SK-N-SH (cell line): Measurements from ENCODE around the gene PRSS8.

Source experiments
- EP300 ChIP-seq, 2 experiments: IDR thresholded peaks; 2 replicates each; pipeline versions ENCODE4 v1.4.0 to v1.6.1; 2012; ENCODE audit warnings: borderline replicate concordance in 1 of 2, low read depth in 1 of 2, low read length in 1 of 2
- EZH2phosphoT487 ChIP-seq: fragments of 200-600 bp; sonication (generic); IDR thresholded peaks from 2 replicates; pipeline ENCODE4 v1.6.1; 2017; ENCODE audit warnings: low read depth, mixed run types, mild to moderate bottlenecking, antibody characterized with exemption, moderate library complexity, borderline replicate concordance
- NRF1 ChIP-seq: IDR thresholded peaks from 2 replicates; pipeline ENCODE4 v1.6.1; 2012; ENCODE audit warnings: low read depth, mild to moderate bottlenecking, low read length
- RAD21 ChIP-seq: IDR thresholded peaks from 2 replicates; pipeline ENCODE4 v1.6.1; 2012; ENCODE audit warnings: mild to moderate bottlenecking, low read length
- RXRA ChIP-seq: IDR thresholded peaks from 2 replicates; pipeline ENCODE4 v1.4.0; 2012; ENCODE audit warnings: low read depth, mild to moderate bottlenecking, borderline replicate concordance
- SMC3 ChIP-seq: IDR thresholded peaks from 2 replicates; pipeline ENCODE4 v1.6.1; 2012; ENCODE audit warnings: low read depth, low read length, improper control_type of control experiment
- TCF12 ChIP-seq: IDR thresholded peaks from 2 replicates; pipeline ENCODE4 v1.4.0; 2012
- YY1 ChIP-seq: IDR thresholded peaks from 2 replicates; pipeline ENCODE4 v1.4.0; 2012; ENCODE audit warnings: low read depth, mild to moderate bottlenecking
- TF ChIP-seq, protein P1 (sequence below): fragments of 200-600 bp; sonication (generic); IDR thresholded peaks from 2 replicates; pipeline ENCODE4 v1.6.1; 2017; ENCODE audit warnings: antibody characterized with exemption, mild to moderate bottlenecking, moderate library complexity
- TF ChIP-seq, protein P2 (sequence below): IDR thresholded peaks from 2 replicates; pipeline ENCODE4 v1.4.0; 2012; ENCODE audit warnings: low read depth, borderline replicate concordance
- TF ChIP-seq, protein P3 (sequence below): IDR thresholded peaks from 2 replicates; pipeline ENCODE4 v1.6.1; 2012; ENCODE audit warnings: mild to moderate bottlenecking, low read depth, low read length, moderate library complexity
- TF ChIP-seq, protein P4 (sequence below): IDR thresholded peaks from 2 replicates; pipeline ENCODE4 v1.4.0; 2012; ENCODE audit warnings: low read depth, borderline replicate concordance
- TF ChIP-seq, protein P5 (sequence below): IDR thresholded peaks from 2 replicates; pipeline ENCODE4 v1.4.0; 2012; ENCODE audit warnings: low read depth
- TF ChIP-seq, protein P6 (sequence below): fragments of 150-350 bp; IDR thresholded peaks from 2 replicates; pipeline ENCODE4 v1.6.1; 2017; ENCODE audit warnings: antibody characterized with exemption, low read length, low read depth, borderline replicate concordance

DNA sequence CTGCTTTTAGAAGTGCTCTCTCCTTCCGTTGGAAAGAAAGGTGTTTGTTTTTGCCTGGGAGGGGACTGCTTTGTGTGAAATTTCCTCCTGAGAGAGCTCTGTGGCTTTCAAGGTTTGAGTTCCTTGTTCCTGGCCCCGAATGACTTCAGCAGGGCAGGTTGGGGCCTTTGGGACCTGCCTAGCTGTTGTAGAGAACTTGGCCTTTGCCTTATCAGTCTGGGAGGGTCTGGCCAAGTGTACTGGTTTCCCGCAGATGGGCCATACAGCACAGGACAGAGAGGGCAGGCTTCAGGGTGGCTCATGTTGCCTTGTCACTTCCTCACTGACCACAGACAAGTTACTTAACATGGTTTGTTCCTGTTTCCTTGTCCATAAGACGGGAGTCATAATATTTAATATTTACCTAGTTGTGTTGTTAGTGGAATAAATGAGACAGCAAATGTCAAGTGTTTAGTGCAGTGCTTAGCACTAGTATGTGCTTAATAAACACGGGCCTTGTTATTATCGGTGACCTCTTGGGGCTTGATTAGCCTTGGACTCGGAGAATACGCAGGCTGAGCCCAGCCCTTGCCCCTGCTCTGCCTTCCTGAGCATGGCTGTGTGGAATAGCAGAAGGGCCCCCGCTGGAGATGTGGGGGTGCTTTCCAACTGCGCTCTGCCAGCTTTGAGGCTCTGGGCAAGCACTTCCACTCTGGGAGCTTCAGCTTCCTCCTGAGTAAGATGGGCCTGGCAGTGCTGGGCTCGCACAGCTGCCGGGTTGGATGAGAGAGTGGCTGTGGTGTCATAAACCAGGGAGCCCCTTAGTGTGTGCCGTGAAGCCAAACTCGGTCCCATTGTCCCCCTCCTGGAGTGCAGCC lies 6.6 kb downstream of the PRSS8 start:
- TF ChIP-seq RAD21 = no peak
- no peak for TF ChIP-seq NRF1
- TF ChIP-seq, protein P1, sequence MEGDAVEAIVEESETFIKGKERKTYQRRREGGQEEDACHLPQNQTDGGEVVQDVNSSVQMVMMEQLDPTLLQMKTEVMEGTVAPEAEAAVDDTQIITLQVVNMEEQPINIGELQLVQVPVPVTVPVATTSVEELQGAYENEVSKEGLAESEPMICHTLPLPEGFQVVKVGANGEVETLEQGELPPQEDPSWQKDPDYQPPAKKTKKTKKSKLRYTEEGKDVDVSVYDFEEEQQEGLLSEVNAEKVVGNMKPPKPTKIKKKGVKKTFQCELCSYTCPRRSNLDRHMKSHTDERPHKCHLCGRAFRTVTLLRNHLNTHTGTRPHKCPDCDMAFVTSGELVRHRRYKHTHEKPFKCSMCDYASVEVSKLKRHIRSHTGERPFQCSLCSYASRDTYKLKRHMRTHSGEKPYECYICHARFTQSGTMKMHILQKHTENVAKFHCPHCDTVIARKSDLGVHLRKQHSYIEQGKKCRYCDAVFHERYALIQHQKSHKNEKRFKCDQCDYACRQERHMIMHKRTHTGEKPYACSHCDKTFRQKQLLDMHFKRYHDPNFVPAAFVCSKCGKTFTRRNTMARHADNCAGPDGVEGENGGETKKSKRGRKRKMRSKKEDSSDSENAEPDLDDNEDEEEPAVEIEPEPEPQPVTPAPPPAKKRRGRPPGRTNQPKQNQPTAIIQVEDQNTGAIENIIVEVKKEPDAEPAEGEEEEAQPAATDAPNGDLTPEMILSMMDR = no peak
- TF ChIP-seq, protein P2, sequence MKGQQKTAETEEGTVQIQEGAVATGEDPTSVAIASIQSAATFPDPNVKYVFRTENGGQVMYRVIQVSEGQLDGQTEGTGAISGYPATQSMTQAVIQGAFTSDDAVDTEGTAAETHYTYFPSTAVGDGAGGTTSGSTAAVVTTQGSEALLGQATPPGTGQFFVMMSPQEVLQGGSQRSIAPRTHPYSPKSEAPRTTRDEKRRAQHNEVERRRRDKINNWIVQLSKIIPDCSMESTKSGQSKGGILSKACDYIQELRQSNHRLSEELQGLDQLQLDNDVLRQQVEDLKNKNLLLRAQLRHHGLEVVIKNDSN = no peak
- TF ChIP-seq, protein P3, sequence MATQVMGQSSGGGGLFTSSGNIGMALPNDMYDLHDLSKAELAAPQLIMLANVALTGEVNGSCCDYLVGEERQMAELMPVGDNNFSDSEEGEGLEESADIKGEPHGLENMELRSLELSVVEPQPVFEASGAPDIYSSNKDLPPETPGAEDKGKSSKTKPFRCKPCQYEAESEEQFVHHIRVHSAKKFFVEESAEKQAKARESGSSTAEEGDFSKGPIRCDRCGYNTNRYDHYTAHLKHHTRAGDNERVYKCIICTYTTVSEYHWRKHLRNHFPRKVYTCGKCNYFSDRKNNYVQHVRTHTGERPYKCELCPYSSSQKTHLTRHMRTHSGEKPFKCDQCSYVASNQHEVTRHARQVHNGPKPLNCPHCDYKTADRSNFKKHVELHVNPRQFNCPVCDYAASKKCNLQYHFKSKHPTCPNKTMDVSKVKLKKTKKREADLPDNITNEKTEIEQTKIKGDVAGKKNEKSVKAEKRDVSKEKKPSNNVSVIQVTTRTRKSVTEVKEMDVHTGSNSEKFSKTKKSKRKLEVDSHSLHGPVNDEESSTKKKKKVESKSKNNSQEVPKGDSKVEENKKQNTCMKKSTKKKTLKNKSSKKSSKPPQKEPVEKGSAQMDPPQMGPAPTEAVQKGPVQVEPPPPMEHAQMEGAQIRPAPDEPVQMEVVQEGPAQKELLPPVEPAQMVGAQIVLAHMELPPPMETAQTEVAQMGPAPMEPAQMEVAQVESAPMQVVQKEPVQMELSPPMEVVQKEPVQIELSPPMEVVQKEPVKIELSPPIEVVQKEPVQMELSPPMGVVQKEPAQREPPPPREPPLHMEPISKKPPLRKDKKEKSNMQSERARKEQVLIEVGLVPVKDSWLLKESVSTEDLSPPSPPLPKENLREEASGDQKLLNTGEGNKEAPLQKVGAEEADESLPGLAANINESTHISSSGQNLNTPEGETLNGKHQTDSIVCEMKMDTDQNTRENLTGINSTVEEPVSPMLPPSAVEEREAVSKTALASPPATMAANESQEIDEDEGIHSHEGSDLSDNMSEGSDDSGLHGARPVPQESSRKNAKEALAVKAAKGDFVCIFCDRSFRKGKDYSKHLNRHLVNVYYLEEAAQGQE = no peak
- TF ChIP-seq, protein P4, sequence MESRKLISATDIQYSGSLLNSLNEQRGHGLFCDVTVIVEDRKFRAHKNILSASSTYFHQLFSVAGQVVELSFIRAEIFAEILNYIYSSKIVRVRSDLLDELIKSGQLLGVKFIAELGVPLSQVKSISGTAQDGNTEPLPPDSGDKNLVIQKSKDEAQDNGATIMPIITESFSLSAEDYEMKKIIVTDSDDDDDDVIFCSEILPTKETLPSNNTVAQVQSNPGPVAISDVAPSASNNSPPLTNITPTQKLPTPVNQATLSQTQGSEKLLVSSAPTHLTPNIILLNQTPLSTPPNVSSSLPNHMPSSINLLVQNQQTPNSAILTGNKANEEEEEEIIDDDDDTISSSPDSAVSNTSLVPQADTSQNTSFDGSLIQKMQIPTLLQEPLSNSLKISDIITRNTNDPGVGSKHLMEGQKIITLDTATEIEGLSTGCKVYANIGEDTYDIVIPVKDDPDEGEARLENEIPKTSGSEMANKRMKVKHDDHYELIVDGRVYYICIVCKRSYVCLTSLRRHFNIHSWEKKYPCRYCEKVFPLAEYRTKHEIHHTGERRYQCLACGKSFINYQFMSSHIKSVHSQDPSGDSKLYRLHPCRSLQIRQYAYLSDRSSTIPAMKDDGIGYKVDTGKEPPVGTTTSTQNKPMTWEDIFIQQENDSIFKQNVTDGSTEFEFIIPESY = no peak
- TF ChIP-seq, protein P5, sequence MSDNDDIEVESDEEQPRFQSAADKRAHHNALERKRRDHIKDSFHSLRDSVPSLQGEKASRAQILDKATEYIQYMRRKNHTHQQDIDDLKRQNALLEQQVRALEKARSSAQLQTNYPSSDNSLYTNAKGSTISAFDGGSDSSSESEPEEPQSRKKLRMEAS = no peak
- TF ChIP-seq EZH2phosphoT487 = no peak
- no peak for TF ChIP-seq RXRA
- TF ChIP-seq, protein P6, sequence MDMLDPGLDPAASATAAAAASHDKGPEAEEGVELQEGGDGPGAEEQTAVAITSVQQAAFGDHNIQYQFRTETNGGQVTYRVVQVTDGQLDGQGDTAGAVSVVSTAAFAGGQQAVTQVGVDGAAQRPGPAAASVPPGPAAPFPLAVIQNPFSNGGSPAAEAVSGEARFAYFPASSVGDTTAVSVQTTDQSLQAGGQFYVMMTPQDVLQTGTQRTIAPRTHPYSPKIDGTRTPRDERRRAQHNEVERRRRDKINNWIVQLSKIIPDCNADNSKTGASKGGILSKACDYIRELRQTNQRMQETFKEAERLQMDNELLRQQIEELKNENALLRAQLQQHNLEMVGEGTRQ = no peak
- no peak for TF ChIP-seq SMC3
- TF ChIP-seq YY1 = no peak
- no peak for TF ChIP-seq TCF12
- TF ChIP-seq EP300 (IDR thresholded peaks at IDR 0.05; ENCODE audit: borderline replicate concordance in 1 of 2, low read depth in 1 of 2, low read length in 1 of 2) = no peak
